ENCODE results near the gene RPP25L. TPM values are rescaled to one million over a fixed set of nuclear protein-coding genes. Genes with fewer than 3 reads are reported as not detected.

The RPP25L gene
- total RNA-seq, 1 experiment from 2014 or later, result 30.3 TPM

GRCh38 chr9:34571481-34571810 is 40.5 kb downstream of the RPP25L start:
- DNase-seq (ENCODE audit: low read depth), result no peak

- DNase-seq (ENCODE audit: low read depth), result no peak
Measured at GRCh38 chr9:34570809-34571480, 41.0 kb downstream of the RPP25L start.

DNA sequence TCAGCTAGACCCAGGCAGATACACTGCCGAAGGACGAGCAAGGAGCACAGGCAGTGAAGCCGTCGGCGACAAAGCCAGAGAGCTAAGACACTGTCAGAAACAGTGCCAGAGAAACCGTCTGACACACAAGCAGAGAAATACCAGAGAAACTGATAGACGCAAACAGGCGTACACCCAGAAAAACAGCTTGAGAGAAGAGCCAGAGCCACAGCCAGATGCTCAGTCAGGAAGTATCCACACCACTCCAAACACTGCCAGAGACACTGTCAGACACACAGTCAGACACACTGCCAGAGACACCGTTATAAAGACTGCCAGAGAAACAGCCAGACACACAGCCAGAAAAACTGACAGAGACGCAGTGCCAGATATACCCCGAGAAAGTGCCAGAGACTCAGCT is 41.5 kb downstream of the RPP25L start:
- DNase-seq (ENCODE audit: low read depth), result no peak

GRCh38 chr9:34568774-34569173 is 43.1 kb downstream of the RPP25L start:
- DNase-seq (ENCODE audit: low read depth), result no peak

DNA sequence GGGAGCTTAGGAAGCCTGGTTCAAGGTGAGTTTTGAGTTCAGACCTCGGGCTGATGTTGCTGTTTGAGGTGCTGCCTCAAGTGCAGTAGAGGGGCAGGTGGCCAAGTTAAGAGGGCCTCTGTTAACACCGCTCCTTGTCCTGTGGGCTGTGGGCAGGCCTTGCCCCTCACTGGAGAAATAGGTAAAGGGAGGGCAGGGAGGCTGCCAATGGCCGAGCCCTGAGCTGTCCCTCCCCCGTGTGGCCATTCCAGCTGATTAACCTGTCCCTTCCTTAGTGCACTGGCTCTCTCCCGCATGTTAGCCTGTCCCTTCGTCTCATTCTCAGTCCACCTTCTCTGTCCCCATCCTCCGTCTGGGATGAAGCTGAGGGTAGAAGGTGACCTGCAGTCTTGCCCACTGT is 43.8 kb downstream of the RPP25L start:
- DNase-seq (ENCODE audit: low read depth), result no peak

GRCh38 chr9:34566972-34567371 is 44.9 kb downstream of the RPP25L start:
- no peak for DNase-seq (ENCODE audit: low read depth)

DNA sequence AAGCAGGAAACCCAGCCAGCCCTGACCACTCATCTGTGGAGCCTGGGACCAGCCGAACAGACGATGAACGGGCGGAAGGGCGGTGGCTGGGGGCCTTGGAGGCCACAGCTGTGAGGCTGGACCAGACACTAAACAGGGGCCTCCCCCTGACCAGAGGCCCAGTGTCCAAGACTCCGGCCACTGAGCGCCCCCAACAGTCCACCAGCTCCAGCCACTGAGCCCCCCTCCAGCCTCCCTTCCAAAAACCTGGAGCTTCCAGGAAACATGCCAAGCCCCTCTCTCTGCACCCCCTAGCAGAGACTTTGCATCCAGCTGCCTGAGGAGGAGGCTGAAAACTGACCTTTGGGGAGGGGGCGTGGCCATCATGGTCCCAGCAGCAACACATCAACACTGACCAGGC is 45.6 kb downstream of the RPP25L start:
- no peak for DNase-seq (ENCODE audit: low read depth)

- no peak for DNase-seq (ENCODE audit: low read depth)
Measured at GRCh38 chr9:34565856-34566255, 46.0 kb downstream of the RPP25L start.

GRCh38 chr9:34564617-34565016 is 47.3 kb downstream of the RPP25L start:
- DNase-seq (ENCODE audit: low read depth), result no peak

- no peak for DNase-seq (ENCODE audit: low read depth)
Measured at GRCh38 chr9:34563262-34563661, 48.6 kb downstream of the RPP25L start.

DNA sequence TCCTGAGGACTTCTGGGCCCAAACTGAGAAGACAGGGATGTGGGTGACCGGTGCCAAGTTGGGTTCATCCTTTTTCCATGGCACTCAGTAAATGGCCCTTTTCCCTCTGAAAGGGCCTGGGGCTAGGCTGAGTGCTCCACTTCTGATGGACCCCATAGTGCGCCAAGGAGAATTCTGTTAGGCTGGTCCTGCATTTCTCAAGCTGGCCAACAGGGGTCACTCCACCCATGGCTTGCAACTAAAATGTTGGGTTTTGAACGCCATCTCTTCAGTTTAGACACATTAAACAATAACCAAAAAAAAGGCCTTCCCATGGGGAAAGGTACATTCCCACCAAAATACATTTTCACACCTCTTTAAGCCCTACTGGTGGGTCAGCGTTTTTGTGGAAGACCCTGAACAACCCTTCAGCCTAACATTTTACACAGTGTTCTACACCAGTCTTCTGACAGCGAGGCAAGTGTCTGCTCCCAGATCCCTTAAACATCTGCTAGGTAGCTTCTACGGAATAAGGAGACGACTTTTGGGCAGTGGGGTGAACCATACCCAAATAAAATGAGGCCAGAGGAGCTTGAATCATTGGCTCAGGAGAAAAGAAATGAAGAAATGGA is 49.7 kb downstream of the RPP25L start:
- no peak for DNase-seq (ENCODE audit: low read depth)

DNA sequence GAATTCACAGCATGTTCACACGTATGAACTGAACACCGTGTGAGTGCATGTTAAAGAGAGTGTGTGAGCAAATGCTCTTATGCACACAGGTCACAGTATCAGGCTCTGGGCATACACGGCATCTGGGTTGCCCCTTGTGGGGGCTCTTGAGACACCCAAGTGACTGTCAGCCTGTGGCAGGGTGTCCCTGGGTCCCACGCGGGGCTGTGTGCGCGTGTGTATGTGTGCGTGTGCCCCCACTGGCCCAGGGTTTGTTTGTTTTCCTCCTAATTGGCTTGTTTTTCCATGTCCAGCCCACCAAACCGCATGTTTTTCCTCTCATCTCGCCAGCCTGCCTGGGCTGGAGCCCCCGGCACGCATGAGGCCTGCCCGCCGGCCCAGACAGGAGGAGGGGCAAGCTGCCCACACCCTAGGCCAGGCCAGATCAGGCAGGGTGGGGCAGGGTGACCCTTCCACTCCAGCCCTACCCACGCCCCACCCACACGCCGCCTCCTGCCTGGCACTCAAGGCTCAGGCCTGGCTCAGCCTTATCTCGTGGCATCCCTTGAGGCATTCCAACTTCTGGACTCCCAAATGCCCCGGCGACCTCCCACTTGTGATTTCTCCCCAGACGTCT is 51.2 kb downstream of the RPP25L start:
- DNase-seq (ENCODE audit: low read depth), result no peak

Small RNA genes within 50 kb of the gene (small RNA-seq; reads per million reads assigned to genes)
- gene CCL27, result not detected

Other genes with a start within 250 kb of the RPP25L start
- gene MYORG, start 235.2 kb downstream of the RPP25L start, total RNA-seq (2014; rRNA removed; shearing (Covaris generic)), result 3.1 and 3.5 TPM in 2 replicates
- gene FAM219A, start 153.5 kb downstream of the RPP25L start, total RNA-seq (2014; rRNA removed; shearing (Covaris generic)), result 12.1 and 13.5 TPM in 2 replicates
- gene DNAI1, start 153.3 kb downstream of the RPP25L start, total RNA-seq (2014; rRNA removed; shearing (Covaris generic)), result not detected in 2 replicates
- gene ENHO, start 89.1 kb downstream of the RPP25L start, total RNA-seq (2014; rRNA removed; shearing (Covaris generic)), result 5.0 TPM in 2 replicates
- not detected in 2 replicates for gene CNTFR, start 22.4 kb downstream of the RPP25L start, total RNA-seq (2014; rRNA removed; shearing (Covaris generic))
- 104 and 105 TPM in 2 replicates for gene DCTN3, start 8.4 kb upstream of the RPP25L start, total RNA-seq (2014; rRNA removed; shearing (Covaris generic))
- gene ARID3C, start 17.0 kb upstream of the RPP25L start, total RNA-seq (2014; rRNA removed; shearing (Covaris generic)), result not detected in 2 replicates
- gene SIGMAR1, start 25.7 kb upstream of the RPP25L start, total RNA-seq (2014; rRNA removed; shearing (Covaris generic)), result 142 and 178 TPM in 2 replicates
- gene GALT, start 34.6 kb upstream of the RPP25L start, total RNA-seq (2014; rRNA removed; shearing (Covaris generic)), result 11.2 and 15.0 TPM in 2 replicates
- gene IL11RA, start 40.1 kb upstream of the RPP25L start, total RNA-seq (2014; rRNA removed; shearing (Covaris generic)), result 4.8 and 6.2 TPM in 2 replicates
- gene CCL27, start 50.6 kb upstream of the RPP25L start, total RNA-seq (2014; rRNA removed; shearing (Covaris generic)), result 0.26 TPM in 1 of 2 replicates, not detected in the other
- gene CCL19, start 79.2 kb upstream of the RPP25L start, total RNA-seq (2014; rRNA removed; shearing (Covaris generic)), result not detected in 2 replicates
- gene CCL21, start 98.0 kb upstream of the RPP25L start, total RNA-seq (2014; rRNA removed; shearing (Covaris generic)), result not detected in 2 replicates